ENCODE measurements around the gene TMEM204. TPM values are rescaled to one million over a fixed set of nuclear protein-coding genes. Genes with fewer than 3 reads are reported as not detected.
"Not testable (repeated sequence)": the region's sequence is repeated elsewhere in the genome, so short reads cannot be mapped to it uniquely, and the experiment has no call there.

TMEM204 gene
- total RNA-seq, 1 experiment from 2014 or later = not detected

- DNase-seq (ENCODE audit: low read depth) = no peak
- in situ Hi-C loops (cut with HindIII; ENCODE audit: low pct_unique_long_range_greater_than_20kb, low sequenced_read_pairs) = no loop called here
These were observed 30.3 kb downstream of the TMEM204 start for GRCh38 chr16:1563786-1564185.

GRCh38 chr16:1564325-1564724 lies 30.9 kb downstream of the TMEM204 start:
- DNase-seq (ENCODE audit: low read depth) = no peak
- in situ Hi-C loops (cut with HindIII; ENCODE audit: low pct_unique_long_range_greater_than_20kb, low sequenced_read_pairs) = no loop called here

GRCh38 chr16:1565083-1565805 lies 31.8 kb downstream of the TMEM204 start:
- in situ Hi-C loops (cut with HindIII; ENCODE audit: low pct_unique_long_range_greater_than_20kb, low sequenced_read_pairs) = no loop called here
- DNase-seq (ENCODE audit: low read depth) = no peak

GRCh38 chr16:1567988-1568387 lies 34.5 kb downstream of the TMEM204 start:
- DNase-seq (ENCODE audit: low read depth) = no peak
- in situ Hi-C loops (cut with HindIII; ENCODE audit: low pct_unique_long_range_greater_than_20kb, low sequenced_read_pairs) = no loop called here

GRCh38 chr16:1571012-1571671 lies 37.7 kb downstream of the TMEM204 start:
- no peak for DNase-seq (ENCODE audit: low read depth)
- in situ Hi-C loops (cut with HindIII; ENCODE audit: low pct_unique_long_range_greater_than_20kb, low sequenced_read_pairs) = no loop called here

GRCh38 chr16:1572673-1573072 lies 39.2 kb downstream of the TMEM204 start:
- peak; percentile 53 for DNase-seq (ENCODE audit: low read depth)
- in situ Hi-C loops (cut with HindIII; ENCODE audit: low pct_unique_long_range_greater_than_20kb, low sequenced_read_pairs) = no loop called here

- no peak for DNase-seq (ENCODE audit: low read depth)
- in situ Hi-C loops (cut with HindIII; ENCODE audit: low pct_unique_long_range_greater_than_20kb, low sequenced_read_pairs) = no loop called here
These were observed 39.8 kb downstream of the TMEM204 start for GRCh38 chr16:1573301-1573700.

- no peak for DNase-seq (ENCODE audit: low read depth)
- in situ Hi-C loops (cut with HindIII; ENCODE audit: low pct_unique_long_range_greater_than_20kb, low sequenced_read_pairs) = no loop called here
These were observed 42.1 kb downstream of the TMEM204 start for GRCh38 chr16:1575578-1575977.

- no peak for DNase-seq (ENCODE audit: low read depth)
- in situ Hi-C loops (cut with HindIII; ENCODE audit: low pct_unique_long_range_greater_than_20kb, low sequenced_read_pairs) = no loop called here
These were observed 45.7 kb downstream of the TMEM204 start for GRCh38 chr16:1579214-1579613.

- in situ Hi-C loops (cut with HindIII; ENCODE audit: low pct_unique_long_range_greater_than_20kb, low sequenced_read_pairs) = no loop called here
- DNase-seq (ENCODE audit: low read depth) = no peak
These were observed 46.8 kb downstream of the TMEM204 start for GRCh38 chr16:1580256-1580655.

GRCh38 chr16:1580956-1581355 lies 47.5 kb downstream of the TMEM204 start:
- no peak for DNase-seq (ENCODE audit: low read depth)
- in situ Hi-C loops (cut with HindIII; ENCODE audit: low pct_unique_long_range_greater_than_20kb, low sequenced_read_pairs) = no loop called here

- no peak for DNase-seq (ENCODE audit: low read depth)
- in situ Hi-C loops (cut with HindIII; ENCODE audit: low pct_unique_long_range_greater_than_20kb, low sequenced_read_pairs) = no loop called here
These were observed 48.3 kb downstream of the TMEM204 start for GRCh38 chr16:1581804-1582203.

GRCh38 chr16:1583180-1583579 lies 49.7 kb downstream of the TMEM204 start:
- in situ Hi-C loops (cut with HindIII; ENCODE audit: low pct_unique_long_range_greater_than_20kb, low sequenced_read_pairs) = no loop called here
- no peak for DNase-seq (ENCODE audit: low read depth)

- in situ Hi-C loops (cut with HindIII; ENCODE audit: low pct_unique_long_range_greater_than_20kb, low sequenced_read_pairs) = no loop called here
- no peak for DNase-seq (ENCODE audit: low read depth)
These were observed 51.5 kb downstream of the TMEM204 start for GRCh38 chr16:1584926-1585484.

- DNase-seq (ENCODE audit: low read depth) = no peak
- in situ Hi-C loops (cut with HindIII; ENCODE audit: low pct_unique_long_range_greater_than_20kb, low sequenced_read_pairs) = no loop called here
These were observed 56.9 kb downstream of the TMEM204 start for GRCh38 chr16:1590366-1590765.

- no peak for DNase-seq (ENCODE audit: low read depth)
- in situ Hi-C loops (cut with HindIII; ENCODE audit: low pct_unique_long_range_greater_than_20kb, low sequenced_read_pairs) = no loop called here
These were observed 57.7 kb downstream of the TMEM204 start for GRCh38 chr16:1590930-1591705.

- no peak for DNase-seq (ENCODE audit: low read depth)
- in situ Hi-C loops (cut with HindIII; ENCODE audit: low pct_unique_long_range_greater_than_20kb, low sequenced_read_pairs) = no loop called here
These were observed 59.0 kb downstream of the TMEM204 start for GRCh38 chr16:1592446-1592845.

GRCh38 chr16:1595511-1595910 lies 62.0 kb downstream of the TMEM204 start:
- in situ Hi-C loops (cut with HindIII; ENCODE audit: low pct_unique_long_range_greater_than_20kb, low sequenced_read_pairs); DNase-seq (ENCODE audit: low read depth): not testable (repeated sequence)

- DNase-seq (ENCODE audit: low read depth) = no peak
- in situ Hi-C loops (cut with HindIII; ENCODE audit: low pct_unique_long_range_greater_than_20kb, low sequenced_read_pairs) = no loop called here
These were observed 63.0 kb downstream of the TMEM204 start for GRCh38 chr16:1596516-1596915.
